ENCODE results near the gene C11orf68. TPM values are rescaled to one million over a fixed set of nuclear protein-coding genes. Genes with fewer than 3 reads are reported as not detected.

C11orf68 gene
- total RNA-seq, 1 experiment from 2014 or later, result 15.7 TPM

GRCh38 chr11:65894034-65894591 is 24.7 kb downstream of the C11orf68 start:
- no CpG with 5 or more reads among the region's 16 CpGs for WGBS (ENCODE audit: extremely low coverage, insufficient read length, low lambda C conversion rate)
- H3K27ac Mint-ChIP-seq, result 0 out of 7 replicates have a peak overlapping the region, but pooled peaks of 1 of the 3 experiments have one; percentile 19
- Histone ChIP-seq H3K23me2 (ENCODE audit: insufficient read length, low read depth, low read length, poor library complexity, severe bottlenecking) (peaks cover 16% of the 10 kb centered on the region), H3K14ac (ENCODE audit: insufficient read depth, low read length) (no peak overlapping the region), H3K9ac (ENCODE audit: extremely low read depth, insufficient read length, low read length) (no peak overlapping the region), H4K91ac (ENCODE audit: insufficient read length, low read depth, low read length) (no peak overlapping the region), H3K79me1 (ENCODE audit: insufficient read depth, low read depth, low read length, poor library complexity, severe bottlenecking) (no peaks in the 10 kb centered on the region), H2AK5ac (ENCODE audit: insufficient read length, low read length) (no peak overlapping the region), H3K9me3 (ENCODE audit: control insufficient read depth, low read depth, low read length) (no peaks in the 10 kb centered on the region), H2AFZ (ENCODE audit: low read length) (no peak overlapping the region), H4K5ac (ENCODE audit: insufficient read length, low read depth, low read length) (no peak overlapping the region), H3K18ac (ENCODE audit: insufficient read length, low read depth, low read length) (peak overlapping the region; percentile 9), H3K4me1 (ENCODE audit: insufficient read depth, low read length) (peaks cover 7% of the 10 kb centered on the region; the same call in 1 of the 2 replicates), H4K8ac (replicated peaks; ENCODE audit: insufficient read length, low read depth, low read length) (no peak overlapping the region), H2BK5ac (ENCODE audit: insufficient read length, low read length) (no peak overlapping the region), H2BK20ac (ENCODE audit: low read depth, low read length, poor library complexity, severe bottlenecking) (no peak overlapping the region), H2BK12ac (ENCODE audit: insufficient read length, low read depth, low read length) (no peak overlapping the region), H3K4ac (ENCODE audit: low read depth, low read length) (no peak overlapping the region), H3K4me2 (ENCODE audit: insufficient read depth, insufficient read length, low read length) (no peak overlapping the region), H2BK15ac (ENCODE audit: low read depth, low read length) (no peak overlapping the region), H3K23ac (ENCODE audit: insufficient read length, low read depth, low read length) (no peak overlapping the region), H3K27ac (ENCODE audit: insufficient read length, low read depth, low read length) (no peak overlapping the region), H3T11ph (ENCODE audit: low read length) (no peak overlapping the region), H3K79me2 (ENCODE audit: insufficient read depth, low read length) (no peaks in the 10 kb centered on the region; the same call in 1 of the 2 replicates), H2BK120ac (ENCODE audit: low read depth, low read length, poor library complexity, severe bottlenecking) (no peak overlapping the region), H3K56ac (ENCODE audit: insufficient read length, low read depth, low read length) (no peak overlapping the region), H4K20me1 (ENCODE audit: control insufficient read depth, insufficient read depth, insufficient read length) (no peaks in the 10 kb centered on the region), H3K27me3 (ENCODE audit: insufficient read depth, low read length) (peaks cover 8% of the 10 kb centered on the region; the same call in 1 of the 2 replicates)
- peak overlapping the region in 1 of 2 experiments; percentile 56; a peak in 1 of 5 replicates for H3K4me3 Mint-ChIP-seq
- peaks cover 0 to 37% (median 0%) of the 10 kb centered on the region in 3 experiments; a peak in 3 of 7 replicates for H3K36me3 Mint-ChIP-seq (ENCODE audit: insufficient read depth in 1 of 3, low read depth in 3 of 3)
- TF ChIP-seq CTCF (conservative IDR thresholded peaks at IDR 0.05), result no peak
- peaks cover 32 to 41% of the 10 kb centered on the region in 2 experiments for H3K4me1 Mint-ChIP-seq
- peaks cover 34% of the 10 kb centered on the region for H3K27me3 Mint-ChIP-seq (ENCODE audit: low read depth)
- peaks cover under 1 to 4% of the 10 kb centered on the region in 2 experiments; a peak in 2 of 5 replicates for H3K9me3 Mint-ChIP-seq
- DNase-seq, result no peak
